Neural crest cell (in vitro differentiated cells): ENCODE results near the gene CEP89. TPM values are rescaled to one million over a fixed set of nuclear protein-coding genes. Genes with fewer than 3 reads are reported as not detected.

Experiments used
- DNase-seq: peaks from one replicate; pipeline ENCODE4 v3.0.0; 2021; ENCODE audit warnings: low read depth, mixed read lengths, low spot score
- H3K27ac Mint-ChIP-seq: one replicate; pipeline ENCODE4 v1.8.0; 2021; ENCODE audit warnings: mild to moderate bottlenecking, mixed read lengths; ENCODE audit not compliant: unreplicated experiment
- H3K27me3 Mint-ChIP-seq: 2 replicates; pipeline ENCODE4 v1.8.0; 2021; ENCODE audit warnings: low read depth, mild to moderate bottlenecking, mixed read lengths
- H3K36me3 Mint-ChIP-seq: 2 replicates; pipeline ENCODE4 v1.8.0; 2021; ENCODE audit warnings: low read depth, mild to moderate bottlenecking, mixed read lengths
- H3K4me1 Mint-ChIP-seq: 2 replicates; pipeline ENCODE4 v1.8.0; 2021; ENCODE audit warnings: mixed read lengths
- H3K4me3 Mint-ChIP-seq: one replicate; pipeline ENCODE4 v1.8.0; 2021; ENCODE audit warnings: mild to moderate bottlenecking, mixed read lengths
- H3K9me3 Mint-ChIP-seq: 2 replicates; pipeline ENCODE4 v1.8.0; 2021; ENCODE audit warnings: mixed read lengths
- total RNA-seq: library from RNA; stranded (reverse); gene quantifications from 2 replicates; pipeline ENCODE4 v1.2.1, GENCODE V29; 2021
- TF ChIP-seq, protein P1 (sequence below): fragments of 200-600 bp; sonication (generic); conservative IDR thresholded peaks from 2 replicates; pipeline ENCODE4 v1.5.0; 2021; ENCODE audit warnings: antibody characterized with exemption, mild to moderate bottlenecking

The CEP89 gene
- total RNA-seq, 1 donor from 2014 or later = 50.8 TPM

DNA sequence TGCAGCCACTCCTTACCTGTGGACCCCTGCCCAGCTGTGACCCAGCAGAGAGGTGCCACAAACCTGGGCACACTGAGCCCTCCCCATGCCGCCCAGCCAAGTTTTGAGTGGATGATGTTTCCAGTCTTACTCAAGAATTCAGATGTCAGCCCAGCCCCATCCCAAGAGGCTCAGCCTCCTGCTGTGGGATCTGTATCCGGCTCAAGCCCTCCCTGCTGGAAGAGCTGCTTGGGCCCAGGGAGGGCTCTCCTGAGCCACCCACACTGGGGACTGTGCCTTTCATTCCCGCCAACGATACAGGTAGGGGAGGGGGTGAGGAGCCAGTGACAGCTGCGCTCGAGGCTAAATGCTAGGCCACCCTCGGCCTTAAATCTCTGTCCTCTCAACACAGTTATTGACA, 96.3 kb downstream of the CEP89 start:
- Mint-ChIP-seq H3K9me3 (no peaks in the 10 kb centered on the region), H3K27ac (no peak overlapping the region), H3K4me3 (no peak overlapping the region), H3K36me3 (peaks cover 2% of the 10 kb centered on the region), H3K4me1 (no peaks in the 10 kb centered on the region), H3K27me3 (no peaks in the 10 kb centered on the region)
- TF ChIP-seq, protein P1, sequence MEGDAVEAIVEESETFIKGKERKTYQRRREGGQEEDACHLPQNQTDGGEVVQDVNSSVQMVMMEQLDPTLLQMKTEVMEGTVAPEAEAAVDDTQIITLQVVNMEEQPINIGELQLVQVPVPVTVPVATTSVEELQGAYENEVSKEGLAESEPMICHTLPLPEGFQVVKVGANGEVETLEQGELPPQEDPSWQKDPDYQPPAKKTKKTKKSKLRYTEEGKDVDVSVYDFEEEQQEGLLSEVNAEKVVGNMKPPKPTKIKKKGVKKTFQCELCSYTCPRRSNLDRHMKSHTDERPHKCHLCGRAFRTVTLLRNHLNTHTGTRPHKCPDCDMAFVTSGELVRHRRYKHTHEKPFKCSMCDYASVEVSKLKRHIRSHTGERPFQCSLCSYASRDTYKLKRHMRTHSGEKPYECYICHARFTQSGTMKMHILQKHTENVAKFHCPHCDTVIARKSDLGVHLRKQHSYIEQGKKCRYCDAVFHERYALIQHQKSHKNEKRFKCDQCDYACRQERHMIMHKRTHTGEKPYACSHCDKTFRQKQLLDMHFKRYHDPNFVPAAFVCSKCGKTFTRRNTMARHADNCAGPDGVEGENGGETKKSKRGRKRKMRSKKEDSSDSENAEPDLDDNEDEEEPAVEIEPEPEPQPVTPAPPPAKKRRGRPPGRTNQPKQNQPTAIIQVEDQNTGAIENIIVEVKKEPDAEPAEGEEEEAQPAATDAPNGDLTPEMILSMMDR = no peak
- DNase-seq = no peak

DNA sequence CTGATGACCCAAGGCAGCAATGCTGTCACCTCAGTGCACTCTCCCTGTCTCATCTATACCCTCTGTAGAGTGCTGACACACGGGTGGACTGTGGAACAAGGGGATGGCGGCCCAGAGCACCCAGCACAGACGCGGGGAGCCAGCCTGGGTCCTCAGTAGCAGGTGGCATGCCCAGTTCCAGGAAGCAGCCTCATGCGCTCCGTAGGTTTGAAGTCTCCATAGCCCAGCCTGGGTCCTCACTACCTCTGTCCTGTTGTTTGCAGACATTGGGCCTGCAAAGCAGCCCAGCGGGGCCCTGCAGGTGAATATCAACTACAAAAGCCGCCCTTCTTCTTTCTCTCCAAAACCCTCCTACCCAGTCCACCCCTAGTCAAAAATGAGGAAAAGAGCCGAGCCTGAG, 97.2 kb downstream of the CEP89 start:
- Mint-ChIP-seq H3K36me3 (peaks cover 2% of the 10 kb centered on the region), H3K4me3 (no peak overlapping the region), H3K9me3 (no peaks in the 10 kb centered on the region), H3K27ac (no peak overlapping the region), H3K27me3 (no peaks in the 10 kb centered on the region), H3K4me1 (no peaks in the 10 kb centered on the region)
- TF ChIP-seq, protein P1 = no peak
- no peak for DNase-seq

DNA sequence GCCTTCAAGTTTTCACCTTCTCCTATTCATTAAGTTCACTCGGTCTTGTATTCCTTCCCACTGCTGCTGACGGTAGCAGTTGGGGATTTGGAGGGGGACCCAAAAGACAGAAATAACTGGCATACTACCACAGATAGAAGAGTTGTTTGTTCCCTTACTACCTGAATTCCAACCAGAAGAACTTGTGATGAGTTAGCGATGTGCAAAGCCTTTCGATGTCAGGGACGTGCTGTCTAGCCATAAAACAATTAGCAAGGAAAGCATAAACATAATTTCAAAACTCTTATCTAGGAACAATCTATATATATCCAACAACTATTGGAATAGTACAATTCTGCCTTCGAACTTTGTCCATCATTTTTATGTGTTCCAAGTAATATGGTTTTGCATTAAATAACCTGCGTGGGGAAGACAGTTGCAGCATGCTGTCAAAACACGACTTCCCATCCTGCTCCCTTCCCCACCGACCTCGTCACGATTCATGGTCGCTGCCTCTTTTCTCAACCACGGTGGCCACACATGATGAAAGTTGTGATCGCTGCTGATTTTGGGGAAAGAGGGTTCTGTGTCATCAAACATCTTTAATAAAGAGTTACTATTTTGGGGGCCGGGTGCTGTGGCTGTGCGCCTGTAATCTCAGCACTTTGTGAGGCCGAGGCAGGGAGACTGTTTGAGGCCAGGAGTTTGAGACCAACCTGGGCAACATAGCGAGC, 98.4 kb downstream of the CEP89 start:
- no peaks in the 10 kb centered on the region for H3K4me1 Mint-ChIP-seq
- TF ChIP-seq, protein P1 = no peak
- DNase-seq = no peak
- no peaks in the 10 kb centered on the region for H3K27me3 Mint-ChIP-seq
- peaks cover under 1% of the 10 kb centered on the region for H3K36me3 Mint-ChIP-seq
- no peak overlapping the region for H3K4me3 Mint-ChIP-seq
- no peak overlapping the region for H3K27ac Mint-ChIP-seq
- no peaks in the 10 kb centered on the region for H3K9me3 Mint-ChIP-seq

DNA sequence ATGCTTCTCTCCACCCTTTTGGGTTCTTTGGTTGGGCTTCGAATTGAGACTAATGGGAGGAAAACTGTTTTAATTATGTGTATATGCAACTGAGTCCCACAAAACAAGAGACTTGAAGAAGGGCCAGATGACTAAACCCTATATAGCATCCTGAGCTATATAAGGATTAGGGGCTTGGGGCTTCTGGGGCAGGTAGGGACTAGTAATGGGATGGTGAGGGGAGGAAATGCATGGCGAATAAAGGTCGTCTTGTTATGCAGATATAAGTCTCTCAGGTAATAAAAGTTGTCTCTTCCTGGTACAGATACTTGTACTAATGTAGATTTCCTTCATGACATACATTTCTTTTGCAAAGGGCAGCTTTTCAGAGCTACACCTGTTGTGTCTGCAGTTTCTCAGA, 99.4 kb downstream of the CEP89 start:
- no peaks in the 10 kb centered on the region for H3K9me3 Mint-ChIP-seq
- no peaks in the 10 kb centered on the region for H3K27me3 Mint-ChIP-seq
- H3K4me3 Mint-ChIP-seq = no peak overlapping the region
- no peaks in the 10 kb centered on the region for H3K36me3 Mint-ChIP-seq
- no peaks in the 10 kb centered on the region for H3K4me1 Mint-ChIP-seq
- no peak overlapping the region for H3K27ac Mint-ChIP-seq
- no peak for DNase-seq
- TF ChIP-seq, protein P1 = no peak

DNA sequence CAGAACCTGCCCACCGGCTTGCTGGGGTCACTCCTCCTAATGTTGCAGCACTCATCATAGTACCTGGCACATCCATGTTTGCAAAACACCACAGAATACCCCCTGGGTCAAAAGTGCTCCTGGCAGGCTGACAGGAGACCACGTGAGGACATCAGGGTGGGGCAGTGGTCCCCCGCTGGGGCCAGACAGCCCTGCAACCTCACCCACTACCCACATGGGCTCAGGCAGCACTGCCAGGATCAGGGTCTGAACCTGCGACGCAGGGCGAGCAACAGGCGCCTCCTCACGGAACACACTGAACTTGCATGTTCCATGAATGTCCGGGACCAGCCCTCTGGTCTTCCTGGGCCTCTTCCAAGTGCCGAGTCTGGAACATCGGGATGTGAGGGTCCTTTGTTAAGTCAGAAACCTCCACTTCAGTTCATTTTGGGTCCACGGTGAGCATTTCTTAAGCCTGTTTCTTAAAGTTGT, 100.7 kb downstream of the CEP89 start:
- H3K9me3 Mint-ChIP-seq = no peaks in the 10 kb centered on the region

More for the DNA sequence above, 100.7 kb downstream of the CEP89 start:
- no peak overlapping the region for H3K4me3 Mint-ChIP-seq
- no peaks in the 10 kb centered on the region for H3K27me3 Mint-ChIP-seq
- TF ChIP-seq, protein P1 = no peak
- no peak overlapping the region for H3K27ac Mint-ChIP-seq
- H3K4me1 Mint-ChIP-seq = no peaks in the 10 kb centered on the region
- no peaks in the 10 kb centered on the region for H3K36me3 Mint-ChIP-seq
- DNase-seq = no peak
